Keratinocyte (primary cell): Measurements from ENCODE around the gene RPL18. TPM values are rescaled to one million over a fixed set of nuclear protein-coding genes. Genes with fewer than 3 reads are reported as not detected.

Experiments used
- DNase-seq: peaks from one replicate; pipeline ENCODE4 v3.0.0-alpha.2; 2011; ENCODE audit warnings: low read depth, missing footprints, low spot score
- FAIRE-seq: peaks from 2 replicates; lab custom pipeline; 2011; peaks lifted over from hg19 to GRCh38; lab: Jason Lieb, UNC
- H2AFZ ChIP-seq: 2 replicates; pipeline ENCODE4 v1.6.0; 2012; ENCODE audit warnings: low read length, control low read depth, inconsistent platforms; ENCODE audit not compliant: control insufficient read depth
- H3K27ac ChIP-seq: 2 replicates; pipeline ENCODE4 v1.5.1; 2011; ENCODE audit warnings: low read length; ENCODE audit not compliant: control insufficient read depth, insufficient read depth
- H3K27me3 ChIP-seq: 3 replicates; pipeline ENCODE4 v1.6.0; 2011; ENCODE audit warnings: low read length; ENCODE audit not compliant: control insufficient read depth, insufficient read depth; ENCODE audit errors: extremely low read depth
- H3K36me3 ChIP-seq, 2 experiments: 2 replicates in 1 of 2; 3 replicates in 1 of 2; pipeline ENCODE4 v1.5.1; 2011; ENCODE audit warnings: low read length in 2 of 2, mild to moderate bottlenecking in 1 of 2; ENCODE audit not compliant: control insufficient read depth in 2 of 2, insufficient read depth in 2 of 2; ENCODE audit errors: extremely low read depth in 1 of 2
- H3K4me1 ChIP-seq: 3 replicates; pipeline ENCODE4 v1.5.1; 2011; ENCODE audit warnings: low read length; ENCODE audit not compliant: control insufficient read depth, insufficient read depth; ENCODE audit errors: extremely low read depth
- H3K4me2 ChIP-seq: 3 replicates; pipeline ENCODE4 v1.6.0; 2011; ENCODE audit warnings: low read depth, low read length; ENCODE audit not compliant: control insufficient read depth, insufficient read depth; ENCODE audit errors: extremely low read depth
- H3K4me3 ChIP-seq, 3 experiments: fragments of 200-600 bp in 1 of 3; sonication (generic) in 1 of 3; 2 replicates in 2 of 3; 3 replicates in 1 of 3; pipeline ENCODE4 v1.5.1; 2011 to 2016; ENCODE audit warnings: low read length in 3 of 3, mild to moderate bottlenecking in 3 of 3, control low read depth in 2 of 3, inconsistent platforms in 1 of 3, low read depth in 1 of 3, mixed read lengths in 1 of 3, mixed run types in 1 of 3, moderate library complexity in 1 of 3; ENCODE audit not compliant: control insufficient read depth in 2 of 3, insufficient read depth in 2 of 3; ENCODE audit errors: extremely low read depth in 1 of 3
- H3K79me2 ChIP-seq: 2 replicates; pipeline ENCODE4 v1.6.0; 2012; ENCODE audit warnings: low read length; ENCODE audit not compliant: control insufficient read depth, insufficient read depth
- H3K9ac ChIP-seq: 3 replicates; pipeline ENCODE4 v1.6.0; 2011; ENCODE audit warnings: low read length; ENCODE audit not compliant: control insufficient read depth, insufficient read depth; ENCODE audit errors: extremely low read depth
- H3K9me1 ChIP-seq: 3 replicates; pipeline ENCODE4 v1.6.0; 2011; ENCODE audit warnings: low read length; ENCODE audit not compliant: control insufficient read depth, insufficient read depth; ENCODE audit errors: extremely low read depth
- H3K9me3 ChIP-seq: 2 replicates; pipeline ENCODE4 v1.5.1; 2012; ENCODE audit warnings: low read depth, low read length; ENCODE audit not compliant: control insufficient read depth
- H4K20me1 ChIP-seq: 3 replicates; pipeline ENCODE4 v1.6.0; 2011; ENCODE audit warnings: low read length; ENCODE audit not compliant: control insufficient read depth, insufficient read depth; ENCODE audit errors: extremely low read depth
- CTCF ChIP-seq, 3 experiments: IDR thresholded peaks in 1 of 3; conservative IDR thresholded peaks in 1 of 3; optimal IDR thresholded peaks in 1 of 3; 2 replicates in 2 of 3; 3 replicates in 1 of 3; pipeline versions ENCODE3 to v1.5.1; 2011; ENCODE audit warnings: low read length in 3 of 3, mild to moderate bottlenecking in 3 of 3, moderate library complexity in 2 of 3, control low read depth in 1 of 3, inconsistent platforms in 1 of 3; ENCODE audit not compliant: insufficient read depth in 2 of 3; ENCODE audit errors: extremely low read depth in 1 of 3
- EZH2 ChIP-seq: IDR thresholded peaks from one replicate; pipeline ENCODE4 v1.6.1; 2012; ENCODE audit warnings: inconsistent platforms, mild to moderate bottlenecking, low read length, moderate library complexity
- dilution Hi-C: fragments of 300-500 bp; cut with MboI; formaldehyde crosslinking; loops from one replicate; pipeline ENCODE4 v1.7.0; 2020; ENCODE audit warnings: low sequenced_read_pairs; ENCODE audit not compliant: extremely low pct_ligation_motif_present
- polyA plus RNA-seq, 5 experiments: library from polyadenylated mRNA; depleted of rRNA in 3 of 5; stranded (reverse) in 3 of 5; stranded (forward) in 1 of 5; unstranded in 1 of 5; fragments of >200 nt; gene quantifications; 1 replicate in 1 of 5; 2 replicates in 3 of 5; 3 replicates in 1 of 5; pipeline versions ENCODE4 v1.2.1 to v1.2.3, GENCODE V29; 2011 to 2012; ENCODE audit warnings: missing spikeins in 2 of 5, low read depth in 1 of 5, low replicate concordance in 1 of 5

RPL18 gene
- polyA plus RNA-seq, 1 donor (not counting 4 experiments of a cell fraction or from before 2014, with no cell fraction given): 1,015 TPM

- Histone ChIP-seq H3K4me2 (no peak overlapping the region), H3K9ac (no peak overlapping the region), H3K9me1 (no peaks in the 10 kb centered on the region), H3K9me3 (no peaks in the 10 kb centered on the region), H3K79me2 (no peaks in the 10 kb centered on the region), H3K4me3 (no peak overlapping the region), H2AFZ (no peak overlapping the region), H3K4me1 (no peaks in the 10 kb centered on the region), H3K36me3 (no peaks in the 10 kb centered on the region), H3K27me3 (no peaks in the 10 kb centered on the region), H4K20me1 (no peaks in the 10 kb centered on the region), H3K27ac (no peak overlapping the region)
- DNase-seq (no peak), FAIRE-seq (no peak)
- TF ChIP-seq EZH2 (no peak), CTCF (optimal IDR thresholded peaks at IDR 0.05 in 1 of 3, IDR thresholded peaks at IDR 0.05 in 1 of 3, conservative IDR thresholded peaks at IDR 0.05 in 1 of 3; ENCODE audit: extremely low read depth in 1 of 3, insufficient read depth in 2 of 3, low read length in 3 of 3) (no peak)
- dilution Hi-C loops: no loop called here
Observed at GRCh38 chr19:48668332-48668731, 49.4 kb upstream of the RPL18 start.

- H3K4me3 ChIP-seq: no peak overlapping the region
- no peaks in the 10 kb centered on the region for H4K20me1 ChIP-seq
- no peaks in the 10 kb centered on the region for H3K4me1 ChIP-seq
- no peak overlapping the region for H2AFZ ChIP-seq
- no peak overlapping the region for H3K4me2 ChIP-seq
- no peaks in the 10 kb centered on the region for H3K27me3 ChIP-seq
- FAIRE-seq (no peak), DNase-seq (no peak)
- no peak overlapping the region for H3K9ac ChIP-seq
- TF ChIP-seq EZH2 (no peak), CTCF (optimal IDR thresholded peaks at IDR 0.05 in 1 of 3, IDR thresholded peaks at IDR 0.05 in 1 of 3, conservative IDR thresholded peaks at IDR 0.05 in 1 of 3; ENCODE audit: extremely low read depth in 1 of 3, insufficient read depth in 2 of 3, low read length in 3 of 3) (no peak)
- no peaks in the 10 kb centered on the region for H3K9me1 ChIP-seq
- H3K9me3 ChIP-seq: no peaks in the 10 kb centered on the region
- H3K27ac ChIP-seq: no peak overlapping the region
- dilution Hi-C loops: no loop called here
- H3K36me3 ChIP-seq: no peaks in the 10 kb centered on the region
- no peaks in the 10 kb centered on the region for H3K79me2 ChIP-seq
Observed at GRCh38 chr19:48665786-48666185, 46.8 kb upstream of the RPL18 start.
